H9 (cell line): ENCODE measurements around the gene MAP7. TPM values are rescaled to one million over a fixed set of nuclear protein-coding genes. Genes with fewer than 3 reads are reported as not detected.

Source experiments
- DNase-seq: peaks from one replicate; pipeline ENCODE4 v3.0.0-alpha.2; 2017
- H2AFZ ChIP-seq: one replicate; pipeline ENCODE4 v1.6.1; 2013; ENCODE audit warnings: mild to moderate bottlenecking, low read length, control low read depth, moderate library complexity
- H2AK5ac ChIP-seq: 2 replicates; pipeline ENCODE4 v1.6.1; 2013; ENCODE audit warnings: low read length, control low read depth, mixed read lengths; ENCODE audit not compliant: insufficient read length
- H2BK120ac ChIP-seq: one replicate; pipeline ENCODE4 v1.6.1; 2013; ENCODE audit warnings: low read depth, mild to moderate bottlenecking, low read length, control low read depth, inconsistent platforms; ENCODE audit not compliant: poor library complexity, severe bottlenecking
- H2BK12ac ChIP-seq: 2 replicates; pipeline ENCODE4 v1.6.1; 2013; ENCODE audit warnings: low read length, control low read depth, mixed read lengths, low read depth; ENCODE audit not compliant: insufficient read length
- H2BK15ac ChIP-seq: 2 replicates; pipeline ENCODE4 v1.6.1; 2013; ENCODE audit warnings: low read depth, low read length, control low read depth
- H2BK20ac ChIP-seq: one replicate; pipeline ENCODE4 v1.6.1; 2013; ENCODE audit warnings: low read depth, mild to moderate bottlenecking, low read length, control low read depth, inconsistent platforms; ENCODE audit not compliant: poor library complexity, severe bottlenecking
- H2BK5ac ChIP-seq: 2 replicates; pipeline ENCODE4 v1.6.1; 2013; ENCODE audit warnings: low read length, control low read depth, mixed read lengths; ENCODE audit not compliant: insufficient read length
- H3K14ac ChIP-seq: 2 replicates; pipeline ENCODE4 v1.6.1; 2013; ENCODE audit warnings: low read length, control low read depth; ENCODE audit not compliant: insufficient read depth
- H3K18ac ChIP-seq: 2 replicates; pipeline ENCODE4 v1.6.1; 2013; ENCODE audit warnings: low read depth, mild to moderate bottlenecking, mixed read lengths, low read length, control low read depth; ENCODE audit not compliant: insufficient read length
- H3K23ac ChIP-seq: 2 replicates; pipeline ENCODE4 v1.6.1; 2013; ENCODE audit warnings: low read length, control low read depth, mixed read lengths, low read depth; ENCODE audit not compliant: insufficient read length
- H3K23me2 ChIP-seq: 2 replicates; pipeline ENCODE4 v1.6.1; 2013; ENCODE audit warnings: low read depth, mild to moderate bottlenecking, mixed read lengths, low read length, control low read depth; ENCODE audit not compliant: insufficient read length, poor library complexity, severe bottlenecking
- H3K27ac ChIP-seq: 2 replicates; pipeline ENCODE4 v1.5.1; 2013; ENCODE audit warnings: low read length, control low read depth, mixed read lengths, low read depth; ENCODE audit not compliant: insufficient read length
- H3K27me3 ChIP-seq: 2 replicates; pipeline ENCODE4 v1.6.1; 2013; ENCODE audit warnings: low read length, control low read depth, inconsistent platforms; ENCODE audit not compliant: insufficient read depth
- H3K4ac ChIP-seq: 2 replicates; pipeline ENCODE4 v1.6.1; 2013; ENCODE audit warnings: low read depth, mild to moderate bottlenecking, control low read depth, inconsistent platforms, low read length, moderate library complexity
- H3K4me1 ChIP-seq: 2 replicates; pipeline ENCODE4 v1.6.1; 2013; ENCODE audit warnings: low read length, control low read depth, inconsistent platforms; ENCODE audit not compliant: insufficient read depth
- H3K4me2 ChIP-seq: 2 replicates; pipeline ENCODE4 v1.6.1; 2013; ENCODE audit warnings: low read length, control low read depth, mixed read lengths; ENCODE audit not compliant: insufficient read length, insufficient read depth
- H3K56ac ChIP-seq: 2 replicates; pipeline ENCODE4 v1.6.1; 2013; ENCODE audit warnings: low read depth, mild to moderate bottlenecking, mixed read lengths, low read length, control low read depth; ENCODE audit not compliant: insufficient read length
- H3K79me1 ChIP-seq: 2 replicates; pipeline ENCODE4 v1.6.1; 2013; ENCODE audit warnings: low read depth, mild to moderate bottlenecking, moderate library complexity, low read length, control low read depth, inconsistent platforms; ENCODE audit not compliant: insufficient read depth, poor library complexity, severe bottlenecking
- H3K79me2 ChIP-seq: 2 replicates; pipeline ENCODE4 v1.6.1; 2013; ENCODE audit warnings: low read length, control low read depth, inconsistent platforms; ENCODE audit not compliant: insufficient read depth
- H3K9ac ChIP-seq: 2 replicates; pipeline ENCODE4 v1.6.1; 2013; ENCODE audit warnings: low read length, control low read depth, mixed read lengths; ENCODE audit not compliant: insufficient read length; ENCODE audit errors: extremely low read depth
- H3K9me3 ChIP-seq: one replicate; pipeline ENCODE4 v1.6.1; 2013; ENCODE audit warnings: low read depth, low read length, inconsistent platforms; ENCODE audit not compliant: control insufficient read depth
- H3T11ph ChIP-seq: one replicate; pipeline ENCODE4 v1.6.1; 2013; ENCODE audit warnings: mild to moderate bottlenecking, low read length, control low read depth, inconsistent platforms
- H4K20me1 ChIP-seq: one replicate; pipeline ENCODE4 v1.6.1; 2013; ENCODE audit not compliant: control insufficient read depth, insufficient read length, insufficient read depth
- H4K5ac ChIP-seq: 2 replicates; pipeline ENCODE4 v1.6.1; 2013; ENCODE audit warnings: low read depth, mild to moderate bottlenecking, mixed read lengths, low read length, control low read depth; ENCODE audit not compliant: insufficient read length
- H4K8ac ChIP-seq: replicated peaks from 2 replicates; pipeline ENCODE4 v1.6.1; 2013; ENCODE audit warnings: low read length, control low read depth, mixed read lengths, low read depth; ENCODE audit not compliant: insufficient read length
- H4K91ac ChIP-seq: 2 replicates; pipeline ENCODE4 v1.6.1; 2013; ENCODE audit warnings: low read depth, mild to moderate bottlenecking, moderate library complexity, mixed read lengths, low read length, control low read depth; ENCODE audit not compliant: insufficient read length
- H3K27ac Mint-ChIP-seq, 3 experiments: 2 replicates in 2 of 3; 3 replicates in 1 of 3; pipeline ENCODE4 v1.8.0; 2020 to 2021; ENCODE audit warnings: mixed read lengths in 3 of 3, mild to moderate bottlenecking in 1 of 3, moderate library complexity in 1 of 3
- H3K27me3 Mint-ChIP-seq: 2 replicates; pipeline ENCODE4 v1.8.0; 2021; ENCODE audit warnings: low read depth, mild to moderate bottlenecking, moderate library complexity, mixed read lengths
- H3K36me3 Mint-ChIP-seq, 3 experiments: 2 replicates in 2 of 3; 3 replicates in 1 of 3; pipeline ENCODE4 v1.8.0; 2020 to 2021; ENCODE audit warnings: low read depth in 3 of 3, mixed read lengths in 3 of 3; ENCODE audit not compliant: insufficient read depth in 1 of 3
- H3K4me1 Mint-ChIP-seq, 2 experiments: 2 replicates each; pipeline ENCODE4 v1.8.0; 2020; ENCODE audit warnings: mixed read lengths in 2 of 2
- H3K4me3 Mint-ChIP-seq, 2 experiments: 2 replicates in 1 of 2; 3 replicates in 1 of 2; pipeline ENCODE4 v1.8.0; 2020 to 2021; ENCODE audit warnings: mild to moderate bottlenecking in 2 of 2, mixed read lengths in 2 of 2, moderate library complexity in 1 of 2
- H3K9me3 Mint-ChIP-seq, 2 experiments: 2 replicates in 1 of 2; 3 replicates in 1 of 2; pipeline ENCODE4 v1.8.0; 2020; ENCODE audit warnings: mild to moderate bottlenecking in 2 of 2, mixed read lengths in 2 of 2, moderate library complexity in 1 of 2
- WGBS: extraction: QIAGEN DNeasy Blood & Tissue Kit; methylation state at CpG from one replicate; pipeline ENCODE4 v1.1.7; 2013; ENCODE audit warnings: missing lambda C conversion rate, low lambda C conversion rate, mixed read lengths; ENCODE audit not compliant: insufficient read length; ENCODE audit errors: extremely low coverage; 5-methylcytosine and 5-hydroxymethylcytosine counted together
- total RNA-seq: library from RNA; stranded (reverse); gene quantifications from 2 replicates; pipeline ENCODE4 v1.2.1, GENCODE V29; 2021
- TF ChIP-seq, protein P1 (sequence below): fragments of 200-600 bp; sonication (generic); conservative IDR thresholded peaks from 3 replicates; pipeline ENCODE4 v1.8.0; 2021; ENCODE audit warnings: antibody characterized with exemption, mild to moderate bottlenecking

Gene MAP7
- total RNA-seq, 1 experiment from 2014 or later = 51.1 TPM

DNA sequence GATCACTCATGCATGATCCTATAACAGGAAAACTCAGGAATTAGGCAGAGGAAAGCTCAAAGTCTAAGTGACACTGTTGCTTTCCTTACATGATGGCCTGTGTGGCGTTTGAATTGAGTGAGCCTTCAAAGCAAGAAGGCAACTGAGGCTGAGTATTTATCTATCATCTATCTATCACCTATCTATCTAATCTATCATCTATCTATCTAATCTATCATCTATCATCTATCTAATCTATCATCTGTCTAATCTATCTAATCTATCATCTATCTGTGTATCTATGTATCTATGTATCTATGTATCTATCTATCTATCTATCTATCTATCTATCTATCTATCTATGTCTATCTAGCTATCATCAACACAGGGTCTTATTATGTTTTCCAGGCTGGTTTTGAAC lies 218.8 kb downstream of the MAP7 start:
- H3K4me2 ChIP-seq = no peak overlapping the region
- no peak overlapping the region for H2BK20ac ChIP-seq
- no peak overlapping the region for H3K4ac ChIP-seq
- DNase-seq = no peak
- H3K9me3 Mint-ChIP-seq = no peaks in the 10 kb centered on the region
- H4K20me1 ChIP-seq = no peaks in the 10 kb centered on the region
- no peak overlapping the region for H3K56ac ChIP-seq
- no peaks in the 10 kb centered on the region for H3K36me3 Mint-ChIP-seq
- H4K5ac ChIP-seq = no peak overlapping the region
- H3K9ac ChIP-seq = no peak overlapping the region
- no peak overlapping the region for H2BK12ac ChIP-seq
- H3K23me2 ChIP-seq = no peaks in the 10 kb centered on the region
- no peak overlapping the region for H4K8ac ChIP-seq
- H3K4me3 Mint-ChIP-seq = no peak overlapping the region
- no peak overlapping the region for H3K23ac ChIP-seq
- no peak overlapping the region for H2AK5ac ChIP-seq
- no peaks in the 10 kb centered on the region for H3K27me3 ChIP-seq
- H3K79me1 ChIP-seq = no peaks in the 10 kb centered on the region
- H2BK120ac ChIP-seq = no peak overlapping the region
- no peaks in the 10 kb centered on the region for H3K9me3 ChIP-seq
- no peaks in the 10 kb centered on the region for H3K27me3 Mint-ChIP-seq
- no peak overlapping the region for H3T11ph ChIP-seq
- no peak overlapping the region for H3K27ac Mint-ChIP-seq
- H3K18ac ChIP-seq = no peak overlapping the region
- H4K91ac ChIP-seq = no peak overlapping the region
- no peak overlapping the region for H2BK15ac ChIP-seq
- H2AFZ ChIP-seq = no peak overlapping the region
- WGBS = no CpG with 5 or more reads among the region's 1 CpG
- H3K14ac ChIP-seq = no peak overlapping the region
- no peaks in the 10 kb centered on the region for H3K4me1 ChIP-seq
- no peaks in the 10 kb centered on the region for H3K79me2 ChIP-seq
- H2BK5ac ChIP-seq = no peak overlapping the region
- no peak overlapping the region for H3K27ac ChIP-seq
- TF ChIP-seq, protein P1, sequence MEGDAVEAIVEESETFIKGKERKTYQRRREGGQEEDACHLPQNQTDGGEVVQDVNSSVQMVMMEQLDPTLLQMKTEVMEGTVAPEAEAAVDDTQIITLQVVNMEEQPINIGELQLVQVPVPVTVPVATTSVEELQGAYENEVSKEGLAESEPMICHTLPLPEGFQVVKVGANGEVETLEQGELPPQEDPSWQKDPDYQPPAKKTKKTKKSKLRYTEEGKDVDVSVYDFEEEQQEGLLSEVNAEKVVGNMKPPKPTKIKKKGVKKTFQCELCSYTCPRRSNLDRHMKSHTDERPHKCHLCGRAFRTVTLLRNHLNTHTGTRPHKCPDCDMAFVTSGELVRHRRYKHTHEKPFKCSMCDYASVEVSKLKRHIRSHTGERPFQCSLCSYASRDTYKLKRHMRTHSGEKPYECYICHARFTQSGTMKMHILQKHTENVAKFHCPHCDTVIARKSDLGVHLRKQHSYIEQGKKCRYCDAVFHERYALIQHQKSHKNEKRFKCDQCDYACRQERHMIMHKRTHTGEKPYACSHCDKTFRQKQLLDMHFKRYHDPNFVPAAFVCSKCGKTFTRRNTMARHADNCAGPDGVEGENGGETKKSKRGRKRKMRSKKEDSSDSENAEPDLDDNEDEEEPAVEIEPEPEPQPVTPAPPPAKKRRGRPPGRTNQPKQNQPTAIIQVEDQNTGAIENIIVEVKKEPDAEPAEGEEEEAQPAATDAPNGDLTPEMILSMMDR = no peak
- peaks cover 6% of the 10 kb centered on the region in 2 experiments; a peak in 3 of 4 replicates for H3K4me1 Mint-ChIP-seq
